WTC11 (cell line): Measurements from ENCODE around the gene CTNNAL1. TPM values are rescaled to one million over a fixed set of nuclear protein-coding genes. Genes with fewer than 3 reads are reported as not detected.

Experiments
- ATAC-seq: fragments of 200-7000 bp; cut with Tn5 transposase; 2 replicates; pipeline ENCODE4 v1.10.0; 2021; ENCODE audit warnings: mild to moderate bottlenecking, moderate library complexity
- CTCF ChIA-PET: fragments of 300-600 bp; sonication (Branson Sonifier 250); formaldehyde crosslinking; loops from one replicate; lab custom pipeline; 2021; ENCODE audit warnings: antibody characterized with exemption; lab: Charles Lee
- POLR2A ChIA-PET: fragments of 350-600 bp; sonication (Branson Sonifier 250); formaldehyde crosslinking; loops from one replicate; lab custom pipeline; 2021; ENCODE audit warnings: antibody characterized with exemption; lab: Charles Lee
- DNase-seq: peaks from one replicate; pipeline ENCODE4 v3.0.0; 2021; ENCODE audit warnings: low spot score
- H3K27ac Mint-ChIP-seq: 2 replicates; pipeline ENCODE4 v1.8.0; 2021; ENCODE audit warnings: mixed read lengths
- H3K27me3 Mint-ChIP-seq: 2 replicates; pipeline ENCODE4 v1.8.0; 2021; ENCODE audit warnings: low read depth, mild to moderate bottlenecking, moderate library complexity, mixed read lengths
- H3K36me3 Mint-ChIP-seq: 2 replicates; pipeline ENCODE4 v1.8.0; 2021; ENCODE audit warnings: mixed read lengths
- H3K4me1 Mint-ChIP-seq: 2 replicates; pipeline ENCODE4 v1.8.0; 2022; ENCODE audit warnings: mixed read lengths
- H3K4me3 Mint-ChIP-seq: 2 replicates; pipeline ENCODE4 v1.8.0; 2021; ENCODE audit warnings: mild to moderate bottlenecking, moderate library complexity, mixed read lengths
- H3K9me3 Mint-ChIP-seq: 2 replicates; pipeline ENCODE4 v1.8.0; 2021; ENCODE audit warnings: mixed read lengths
- AFF4 ChIP-seq: sonication (generic); formaldehyde crosslinking; IDR thresholded peaks from 2 replicates; pipeline ENCODE4 v1.8.1; 2023; ENCODE audit warnings: mild to moderate bottlenecking, missing genetic modification reagents, borderline replicate concordance
- CREB1 ChIP-seq: sonication (generic); formaldehyde crosslinking; IDR thresholded peaks from 2 replicates; pipeline ENCODE4 v1.8.0; 2023; ENCODE audit warnings: mild to moderate bottlenecking, missing genetic modification reagents
- E2F4 ChIP-seq: sonication (generic); formaldehyde crosslinking; IDR thresholded peaks from 2 replicates; pipeline ENCODE4 v1.8.1; 2022; ENCODE audit warnings: low read depth, mild to moderate bottlenecking, moderate library complexity, missing genetic modification reagents, borderline replicate concordance
- HMGA2 ChIP-seq: fragments of 250-450 bp; sonication (Bioruptor Pico); IDR thresholded peaks from 2 replicates; pipeline ENCODE4 v1.4.0; 2021; ENCODE audit warnings: mild to moderate bottlenecking, moderate library complexity
- MAX ChIP-seq: sonication (generic); formaldehyde crosslinking; IDR thresholded peaks from 2 replicates; pipeline ENCODE4 v1.8.0; 2022; ENCODE audit warnings: mild to moderate bottlenecking, missing genetic modification reagents
- MXD4 ChIP-seq: fragments of 250-450 bp; sonication (Bioruptor Pico); IDR thresholded peaks from 2 replicates; pipeline ENCODE4 v1.8.0; 2021; ENCODE audit warnings: mild to moderate bottlenecking, moderate library complexity, borderline replicate concordance
- NFYB ChIP-seq: sonication (generic); formaldehyde crosslinking; conservative IDR thresholded peaks from 2 replicates; pipeline ENCODE4 v1.8.0; 2022; ENCODE audit warnings: low read depth, missing genetic modification reagents
- OVOL2 ChIP-seq: fragments of 250-450 bp; sonication (Bioruptor Pico); IDR thresholded peaks from 2 replicates; pipeline ENCODE4 v1.9.0; 2021; ENCODE audit warnings: mild to moderate bottlenecking, borderline replicate concordance
- PRRX2 ChIP-seq: fragments of 250-450 bp; sonication (Bioruptor Pico); IDR thresholded peaks from 2 replicates; pipeline ENCODE4 v1.8.0; 2021; ENCODE audit warnings: mild to moderate bottlenecking
- SP1 ChIP-seq: sonication (generic); formaldehyde crosslinking; conservative IDR thresholded peaks from 2 replicates; pipeline ENCODE4 v1.8.1; 2022; ENCODE audit warnings: missing genetic modification reagents
- USF2 ChIP-seq: sonication (generic); formaldehyde crosslinking; IDR thresholded peaks from 2 replicates; pipeline ENCODE4 v1.8.1; 2023; ENCODE audit warnings: mild to moderate bottlenecking, missing genetic modification reagents, moderate library complexity
- ZNF232 ChIP-seq: sonication (generic); formaldehyde crosslinking; IDR thresholded peaks from 2 replicates; pipeline ENCODE4 v1.8.0; 2022; ENCODE audit warnings: mild to moderate bottlenecking, missing genetic modification reagents
- ZNF317 ChIP-seq: sonication (generic); formaldehyde crosslinking; IDR thresholded peaks from 2 replicates; pipeline ENCODE4 v1.8.1; 2023; ENCODE audit warnings: low read depth, mild to moderate bottlenecking, moderate library complexity, missing genetic modification reagents, borderline replicate concordance
- ZNF396 ChIP-seq: fragments of 250-450 bp; sonication (Bioruptor Pico); IDR thresholded peaks from 2 replicates; pipeline ENCODE4 v1.8.0; 2021; ENCODE audit warnings: mild to moderate bottlenecking, moderate library complexity, borderline replicate concordance
- ZNF425 ChIP-seq: fragments of 250-450 bp; sonication (Bioruptor Pico); conservative IDR thresholded peaks from 2 replicates; pipeline ENCODE4 v1.9.0; 2021; ENCODE audit warnings: mild to moderate bottlenecking
- ZNF532 ChIP-seq: fragments of 250-450 bp; sonication (Bioruptor Pico); IDR thresholded peaks from 2 replicates; pipeline ENCODE4 v1.9.0; 2021; ENCODE audit warnings: mild to moderate bottlenecking, borderline replicate concordance
- total RNA-seq: library from RNA; stranded (reverse); gene quantifications from 3 replicates; pipeline ENCODE4 v1.2.3, GENCODE V29; 2021

The CTNNAL1 gene
- total RNA-seq, 1 experiment from 2014 or later, result 53.1 TPM

- no peak for TF ChIP-seq AFF4 (CRISPR knock-in tag)
- TF ChIP-seq, all 79 proteins: peak for 0
These were observed 53.0 kb downstream of the CTNNAL1 start (continued) for GRCh38 chr9:108960331-108960730.

- ChIA-PET CTCF (no interaction called here), POLR2A (no interaction called here)
- Mint-ChIP-seq H3K27me3 (no peaks in the 10 kb centered on the region), H3K36me3 (peaks cover 5% of the 10 kb centered on the region), H3K9me3 (no peaks in the 10 kb centered on the region), H3K4me3 (no peak overlapping the region), H3K27ac (no peak overlapping the region), H3K4me1 (no peaks in the 10 kb centered on the region)
- ATAC-seq (no peak), DNase-seq (no peak)
- TF ChIP-seq MAX (CRISPR knock-in tag), result no peak
- TF ChIP-seq USF2, result no peak
- TF ChIP-seq E2F4 (CRISPR knock-in tag), result no peak
- no peak for TF ChIP-seq HMGA2 (CRISPR knock-in tag)
- TF ChIP-seq ZNF317 (CRISPR knock-in tag), result no peak
- no peak for TF ChIP-seq SP1 (CRISPR knock-in tag)
- no peak for TF ChIP-seq ZNF396 (CRISPR knock-in tag)
- no peak for TF ChIP-seq ZNF532 (CRISPR knock-in tag)
- no peak for TF ChIP-seq ZNF232 (CRISPR knock-in tag)
- no peak for TF ChIP-seq OVOL2 (CRISPR knock-in tag)
- TF ChIP-seq CREB1 (CRISPR knock-in tag), result no peak
- no peak for TF ChIP-seq ZNF425 (CRISPR knock-in tag)
- TF ChIP-seq PRRX2 (CRISPR knock-in tag), result no peak
- TF ChIP-seq MXD4, result no peak
- no peak for TF ChIP-seq NFYB (CRISPR knock-in tag)
These were observed 56.7 kb downstream of the CTNNAL1 start for GRCh38 chr9:108956631-108957026.
